Mesendoderm (in vitro differentiated cells): Measurements from ENCODE around the gene VAMP2.
A peak's percentile ranks its signal among the peaks of the same experiment; 100 is the strongest.

ENCODE experiments used
- DNase-seq: peaks from one replicate; pipeline ENCODE4 v3.0.0; 2013
- H2AK5ac ChIP-seq: 2 replicates; pipeline ENCODE4 v1.6.1; 2013; ENCODE audit warnings: low read length, inconsistent platforms
- H2BK120ac ChIP-seq: 2 replicates; pipeline ENCODE4 v1.6.1; 2013; ENCODE audit warnings: low read depth, mild to moderate bottlenecking, low read length, moderate library complexity, mixed read lengths
- H2BK15ac ChIP-seq: replicated peaks from 2 replicates; pipeline ENCODE4 v1.6.1; 2013; ENCODE audit warnings: low read depth, mild to moderate bottlenecking, moderate library complexity
- H2BK5ac ChIP-seq: 2 replicates; pipeline ENCODE4 v1.6.1; 2013; ENCODE audit warnings: low read length, inconsistent platforms
- H3K18ac ChIP-seq: 2 replicates; pipeline ENCODE4 v1.6.1; 2013; ENCODE audit warnings: mild to moderate bottlenecking, low read length, mixed read lengths
- H3K23ac ChIP-seq: one replicate; pipeline ENCODE4 v1.6.1; 2013; ENCODE audit warnings: low read length
- H3K27ac ChIP-seq: 2 replicates; pipeline ENCODE4 v1.5.1; 2013; ENCODE audit warnings: low read depth, mild to moderate bottlenecking, inconsistent platforms, low read length, moderate library complexity
- H3K27me3 ChIP-seq: 2 replicates; pipeline ENCODE4 v1.6.1; 2013; ENCODE audit warnings: low read length, control low read depth, mild to moderate bottlenecking, inconsistent platforms; ENCODE audit not compliant: insufficient read depth, poor library complexity
- H3K36me3 ChIP-seq: 2 replicates; pipeline ENCODE4 v1.6.1; 2013; ENCODE audit warnings: low read length, inconsistent platforms; ENCODE audit not compliant: control insufficient read depth, insufficient read depth
- H3K4ac ChIP-seq: one replicate; pipeline ENCODE4 v1.6.1; 2013; ENCODE audit warnings: low read depth, mild to moderate bottlenecking, low read length, moderate library complexity
- H3K4me1 ChIP-seq: 2 replicates; pipeline ENCODE4 v1.6.1; 2013; ENCODE audit warnings: low read depth, low read length, inconsistent platforms; ENCODE audit not compliant: control insufficient read depth
- H3K4me2 ChIP-seq: 2 replicates; pipeline ENCODE4 v1.6.1; 2013; ENCODE audit warnings: low read length
- H3K4me3 ChIP-seq: 2 replicates; pipeline ENCODE4 v1.5.1; 2013; ENCODE audit warnings: mild to moderate bottlenecking, low read length
- H3K56ac ChIP-seq: one replicate; pipeline ENCODE4 v1.6.1; 2013; ENCODE audit warnings: low read length
- H3K79me1 ChIP-seq: 2 replicates; pipeline ENCODE4 v1.6.1; 2013; ENCODE audit warnings: low read length, inconsistent platforms
- H3K79me2 ChIP-seq: 2 replicates; pipeline ENCODE4 v1.6.1; 2013; ENCODE audit warnings: mild to moderate bottlenecking, low read length; ENCODE audit not compliant: control insufficient read depth, insufficient read depth
- H3K9ac ChIP-seq: 2 replicates; pipeline ENCODE4 v1.6.1; 2013; ENCODE audit warnings: low read length, inconsistent platforms
- H4K5ac ChIP-seq: one replicate; pipeline ENCODE4 v1.6.1; 2013; ENCODE audit warnings: low read length
- H4K8ac ChIP-seq: one replicate; pipeline ENCODE4 v1.6.1; 2013; ENCODE audit warnings: low read depth, mild to moderate bottlenecking, control low read depth, low read length, moderate library complexity
- WGBS: extraction: QIAGEN DNeasy Blood & Tissue Kit; methylation state at CpG from one replicate; pipeline ENCODE4 v1.1.7; 2013; ENCODE audit warnings: low lambda C conversion rate, missing lambda C conversion rate; ENCODE audit not compliant: insufficient coverage; ENCODE audit errors: extremely low coverage; 5-methylcytosine and 5-hydroxymethylcytosine counted together

Gene VAMP2

DNA sequence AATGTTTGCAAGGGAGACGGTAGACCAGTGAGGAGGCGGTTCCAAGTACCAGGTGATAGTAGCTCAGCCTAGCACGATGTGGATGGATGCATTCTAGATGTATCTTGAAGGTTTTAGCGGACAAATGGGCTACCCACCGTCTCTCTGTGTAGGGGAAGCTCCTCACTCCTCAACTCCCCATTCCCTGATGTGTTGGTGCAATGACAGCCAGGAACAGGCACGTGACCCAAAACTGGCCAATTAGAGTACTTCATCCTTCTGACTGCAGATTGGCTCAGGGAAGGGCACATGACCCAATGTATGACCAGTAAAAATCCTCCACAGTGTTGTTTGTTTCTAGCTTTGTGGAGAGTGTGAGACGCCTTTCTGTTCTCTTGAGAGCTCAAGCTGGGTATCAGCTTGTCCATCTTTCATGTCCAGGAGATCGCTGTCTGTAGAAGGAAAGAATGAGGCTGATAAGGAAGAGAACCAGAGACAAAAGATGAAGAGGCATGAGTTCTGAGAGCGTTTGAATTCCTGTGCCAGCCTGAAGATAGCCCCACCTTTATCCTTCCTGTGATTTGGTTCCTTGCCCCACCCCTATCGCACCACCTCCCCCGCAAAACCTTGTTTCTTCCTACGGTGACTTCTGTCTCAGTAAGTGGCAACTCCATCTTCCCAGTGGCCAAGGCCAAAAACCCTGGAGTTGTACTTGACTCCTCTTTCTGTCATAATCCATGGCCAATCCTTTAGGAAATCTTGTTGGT, 29.5 kb upstream of the VAMP2 start:
- Histone ChIP-seq H3K79me1 (peaks cover 4% of the 10 kb centered on the region), H3K56ac (peak overlapping the region; percentile 89), H2BK120ac (no peak overlapping the region), H3K9ac (peak overlapping the region; percentile 66), H3K18ac (no peak overlapping the region), H3K4me3 (peak overlapping the region; percentile 34), H2AK5ac (no peak overlapping the region), H3K23ac (no peak overlapping the region), H3K27ac (peak overlapping the region; percentile 59), H3K27me3 (no peaks in the 10 kb centered on the region), H2BK5ac (no peak overlapping the region), H3K4me2 (peak overlapping the region; percentile 83), H3K79me2 (no peaks in the 10 kb centered on the region), H3K4me1 (peaks cover 12% of the 10 kb centered on the region), H3K4ac (no peak overlapping the region), H3K36me3 (no peaks in the 10 kb centered on the region), H2BK15ac (no peak overlapping the region), H4K5ac (peak overlapping the region; percentile 50), H4K8ac (no peak overlapping the region)
- DNase-seq = peak; percentile 98
- WGBS = no CpG with 5 or more reads among the region's 12 CpGs

DNA sequence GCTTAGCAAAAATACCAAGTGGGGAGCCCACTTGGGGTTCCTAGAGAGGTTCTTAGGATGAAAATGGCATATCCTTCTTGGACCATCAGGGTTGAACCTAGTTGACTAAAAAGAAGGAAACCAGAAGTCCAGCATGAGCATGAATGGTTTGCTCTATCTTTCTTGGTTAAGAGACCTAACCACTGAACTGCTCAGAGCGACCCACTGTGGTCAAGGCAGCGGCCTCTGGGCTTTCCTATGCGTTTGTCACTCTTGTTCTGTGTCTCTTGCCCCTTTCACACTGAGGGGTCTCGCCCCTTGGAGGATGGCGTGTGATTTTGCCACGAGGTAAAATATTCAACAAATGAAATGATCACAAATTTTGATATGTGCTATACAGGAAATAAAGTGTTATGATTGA, 27.8 kb upstream of the VAMP2 start:
- no peak overlapping the region for H3K4me3 ChIP-seq
- no CpG with 5 or more reads among the region's 6 CpGs for WGBS
- H3K79me1 ChIP-seq = peaks cover 4% of the 10 kb centered on the region
- H2BK15ac ChIP-seq = no peak overlapping the region
- no peaks in the 10 kb centered on the region for H3K27me3 ChIP-seq
- peak overlapping the region; percentile 37 for H3K4me2 ChIP-seq
- no peak overlapping the region for H2AK5ac ChIP-seq
- H4K8ac ChIP-seq = no peak overlapping the region
- H4K5ac ChIP-seq = no peak overlapping the region
- H3K27ac ChIP-seq = no peak overlapping the region
- no peak overlapping the region for H3K18ac ChIP-seq
- no peaks in the 10 kb centered on the region for H3K36me3 ChIP-seq
- peaks cover 12% of the 10 kb centered on the region for H3K4me1 ChIP-seq
- no peak overlapping the region for H3K4ac ChIP-seq
- H3K23ac ChIP-seq = no peak overlapping the region
- peak overlapping the region; percentile 78 for H3K56ac ChIP-seq
- no peak for DNase-seq
- no peak overlapping the region for H2BK5ac ChIP-seq
- H2BK120ac ChIP-seq = no peak overlapping the region
- H3K9ac ChIP-seq = peak overlapping the region; percentile 35
- no peaks in the 10 kb centered on the region for H3K79me2 ChIP-seq

DNA sequence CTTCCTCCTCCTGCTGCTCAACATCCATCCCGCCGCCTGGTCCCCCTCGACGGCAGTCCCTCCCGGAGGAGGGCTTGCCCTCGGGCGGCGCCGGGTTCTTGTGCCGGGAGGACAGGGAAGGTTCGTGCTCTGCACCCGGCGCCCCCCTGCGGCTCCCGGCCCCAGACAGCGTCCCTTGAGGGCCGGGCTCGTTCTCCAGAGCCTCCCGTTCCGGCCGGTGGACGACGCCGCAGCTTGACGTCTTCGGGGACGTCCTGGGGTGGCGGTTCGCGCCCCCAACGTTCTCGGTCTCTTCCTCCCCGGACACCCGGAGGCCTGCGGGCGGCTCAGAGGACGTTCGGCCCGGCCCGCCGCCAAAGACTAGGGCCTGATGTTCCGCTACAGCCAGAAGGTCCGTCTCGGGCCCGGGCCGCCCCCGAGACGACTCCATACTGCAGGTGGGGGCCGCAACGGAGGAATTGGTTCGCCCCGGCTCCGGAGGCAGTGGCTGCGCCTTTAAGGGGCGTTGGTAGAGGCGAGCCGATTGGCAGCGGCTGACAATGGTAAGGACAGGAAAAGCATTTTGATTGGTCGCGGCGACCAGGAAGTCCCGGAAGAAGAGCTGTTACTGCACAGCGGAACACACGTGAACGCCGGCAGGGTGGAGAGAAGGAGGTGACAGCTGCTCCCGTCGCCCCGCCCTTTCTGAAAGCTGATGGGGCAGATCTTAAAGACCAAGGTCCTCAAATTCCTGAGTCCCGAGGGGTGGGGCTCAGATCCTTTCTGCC, 27.1 kb upstream of the VAMP2 start, which contains the start of gene BORCS6:
BORCS6 (minus strand) TSS at position 470 of the 767 bp plus-strand sequence; CDS start at position 430, 40 bp downstream.
- Histone ChIP-seq H3K36me3 (no peaks in the 10 kb centered on the region), H3K4me3 (peak within 1 kb of the TSS; percentile 74), H2BK15ac (no peak within 1 kb of the TSS), H3K23ac (peak within 1 kb of the TSS; percentile 76), H3K4me1 (peaks cover 12% of the 10 kb centered on the region), H3K4ac (peak within 1 kb of the TSS; percentile 26), H3K79me2 (no peaks in the 10 kb centered on the region), H3K27ac (peak within 1 kb of the TSS; percentile 72), H3K18ac (peak within 1 kb of the TSS; percentile 83), H3K9ac (peak within 1 kb of the TSS; percentile 87), H3K79me1 (peaks cover 4% of the 10 kb centered on the region), H3K4me2 (peak within 1 kb of the TSS; percentile 96), H2BK5ac (no peak within 1 kb of the TSS), H3K27me3 (no peaks in the 10 kb centered on the region), H4K5ac (no peak within 1 kb of the TSS), H2AK5ac (peak within 1 kb of the TSS; percentile 58), H3K56ac (peak within 1 kb of the TSS; percentile 92), H2BK120ac (no peak within 1 kb of the TSS), H4K8ac (no peak within 1 kb of the TSS)
- whole genome bisulfite sequencing = no CpG with 5 or more reads among the region's 70 CpGs
- peak; percentile 99 for DNase-seq

DNA sequence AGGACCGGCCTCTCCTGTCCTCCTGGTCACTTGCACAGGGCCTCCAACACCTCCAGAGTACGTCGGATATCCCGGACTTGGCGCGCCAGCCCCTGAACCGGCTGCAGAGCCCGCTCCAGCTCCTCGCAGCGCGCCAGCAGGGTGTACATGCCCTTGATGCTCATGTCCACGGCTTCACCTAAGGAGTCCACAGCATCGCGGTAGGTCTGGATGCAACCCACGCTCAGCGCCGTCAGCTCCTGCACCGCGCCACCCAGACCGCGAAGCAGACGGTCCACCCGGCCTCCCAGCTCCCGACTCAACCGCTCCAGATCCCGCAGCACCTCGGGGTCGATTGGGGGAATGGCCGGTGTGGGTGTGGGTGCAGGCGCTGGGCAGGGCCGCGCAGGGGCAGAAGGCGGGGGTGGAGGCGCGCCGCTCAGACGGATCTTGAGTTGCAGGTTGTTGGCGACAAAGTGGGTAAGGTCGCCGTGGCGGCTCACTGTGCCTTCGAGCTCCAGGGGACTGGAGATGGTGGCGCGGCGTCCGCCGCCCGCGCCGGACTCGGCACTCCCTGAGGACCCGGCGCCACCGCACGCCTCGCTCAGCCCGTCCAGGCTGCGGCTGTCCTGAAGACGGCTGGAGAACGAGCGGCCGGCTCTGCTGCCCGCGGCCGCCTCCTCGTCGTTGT, 26.4 kb upstream of the VAMP2 start:
- DNase-seq = no peak
- Histone ChIP-seq H2AK5ac (no peak overlapping the region), H2BK15ac (no peak overlapping the region), H3K27me3 (no peaks in the 10 kb centered on the region), H2BK5ac (no peak overlapping the region), H3K79me1 (peaks cover 4% of the 10 kb centered on the region), H3K18ac (no peak overlapping the region), H3K4ac (no peak overlapping the region), H3K9ac (peak overlapping the region; percentile 87), H3K56ac (peak overlapping the region; percentile 92), H4K8ac (no peak overlapping the region), H3K27ac (no peak overlapping the region), H3K79me2 (no peaks in the 10 kb centered on the region), H4K5ac (no peak overlapping the region), H3K4me1 (peaks cover 12% of the 10 kb centered on the region), H3K23ac (peak overlapping the region; percentile 76), H3K4me2 (peak overlapping the region; percentile 96), H2BK120ac (no peak overlapping the region), H3K36me3 (no peaks in the 10 kb centered on the region), H3K4me3 (peak overlapping the region; percentile 74)
- no CpG with 5 or more reads among the region's 67 CpGs for WGBS

DNA sequence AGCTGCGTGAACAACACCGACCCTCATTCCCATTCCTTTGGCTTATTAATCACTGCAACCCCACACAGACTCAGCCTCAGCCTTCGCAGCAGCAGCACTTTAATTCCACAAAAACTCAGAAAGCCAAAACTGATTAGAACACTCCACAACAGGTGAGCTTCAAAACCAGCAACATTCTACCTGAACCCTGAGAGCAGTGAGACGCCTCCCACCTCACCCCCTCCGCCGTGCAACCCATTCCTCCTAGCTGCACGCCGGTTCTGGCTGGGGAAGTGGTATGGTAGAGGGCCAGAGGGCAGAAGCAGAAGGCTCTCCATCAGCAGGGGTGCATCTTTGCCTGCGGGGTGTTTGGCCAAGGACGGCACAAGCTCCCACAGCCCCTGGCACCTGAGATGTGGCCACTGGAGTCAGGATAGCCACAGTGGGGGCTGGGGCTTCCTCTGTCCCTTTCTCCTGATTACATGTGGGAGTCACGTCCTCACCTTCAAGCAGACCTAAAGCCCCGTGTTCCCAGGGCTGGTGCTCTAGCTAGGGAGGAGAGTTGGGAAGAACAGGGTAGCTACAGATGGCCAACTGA, 25.6 kb upstream of the VAMP2 start:
- no peak overlapping the region for H3K18ac ChIP-seq
- H3K27me3 ChIP-seq = no peaks in the 10 kb centered on the region
- peak overlapping the region; percentile 87 for H3K9ac ChIP-seq
- no peak overlapping the region for H4K5ac ChIP-seq
- H4K8ac ChIP-seq = no peak overlapping the region
- peaks cover 4% of the 10 kb centered on the region for H3K79me1 ChIP-seq
- no CpG with 5 or more reads among the region's 12 CpGs for WGBS
- H3K27ac ChIP-seq = no peak overlapping the region
- H2BK5ac ChIP-seq = no peak overlapping the region
- no peak overlapping the region for H3K4ac ChIP-seq
- peaks cover 12% of the 10 kb centered on the region for H3K4me1 ChIP-seq
- H3K36me3 ChIP-seq = no peaks in the 10 kb centered on the region
- no peak overlapping the region for H2BK120ac ChIP-seq
- no peaks in the 10 kb centered on the region for H3K79me2 ChIP-seq
- peak overlapping the region; percentile 92 for H3K56ac ChIP-seq
- no peak overlapping the region for H3K4me3 ChIP-seq
- H2BK15ac ChIP-seq = no peak overlapping the region
- DNase-seq = no peak
- H3K4me2 ChIP-seq = peak overlapping the region; percentile 96
- H3K23ac ChIP-seq = peak overlapping the region; percentile 76
- no peak overlapping the region for H2AK5ac ChIP-seq
